Psoas muscle (tissue), 8 donors: Measurements from ENCODE around the gene CCDC93. TPM values are rescaled to one million over a fixed set of nuclear protein-coding genes. Genes with fewer than 3 reads are reported as not detected.
A peak's percentile ranks its signal among the peaks of the same experiment; 100 is the strongest.

Experiments
- ATAC-seq, 4 donors: fragments of 200-7000 bp; cut with Tn5 transposase; one replicate each; pipeline ENCODE4 v1.9.1; 2020; ENCODE audit warnings: moderate library complexity in 3 of 4, mild to moderate bottlenecking in 2 of 4
- DNase-seq, 2 donors: peaks; one replicate each; pipeline ENCODE4 v3.0.0-alpha.2; 2020
- H3K27ac ChIP-seq: fragments of 200-600 bp; one replicate; pipeline ENCODE4 v1.8.0; 2022
- H3K27me3 ChIP-seq, 3 donors: fragments of 200-600 bp in 1 of 3; one replicate each; pipeline versions ENCODE4 v1.6.1 to v1.8.0; 2013 to 2022; ENCODE audit warnings: low read length in 2 of 3, mild to moderate bottlenecking in 2 of 3, moderate library complexity in 1 of 3; ENCODE audit not compliant: insufficient read depth in 3 of 3
- H3K36me3 ChIP-seq, 2 donors: fragments of 200-600 bp in 1 of 2; one replicate each; pipeline versions ENCODE4 v1.6.1 to v1.8.0; 2013 to 2022; ENCODE audit warnings: low read depth in 1 of 2, mild to moderate bottlenecking in 1 of 2, moderate library complexity in 1 of 2; ENCODE audit not compliant: insufficient read depth in 1 of 2
- H3K4me1 ChIP-seq: fragments of 200-600 bp; one replicate; pipeline ENCODE4 v1.8.0; 2022
- H3K4me3 ChIP-seq: fragments of 200-600 bp; one replicate; pipeline ENCODE4 v1.8.0; 2022; ENCODE audit warnings: mild to moderate bottlenecking
- H3K9me3 ChIP-seq: fragments of 200-600 bp; one replicate; pipeline ENCODE4 v1.8.0; 2022
- CTCF ChIP-seq: fragments of 200-600 bp; IDR thresholded peaks from one replicate; pipeline ENCODE4 v1.8.0; 2022; ENCODE audit warnings: antibody characterized with exemption
- WGBS, 3 donors: extraction: QIAGEN DNeasy Blood & Tissue Kit; methylation state at CpG; one replicate each; pipeline versions ENCODE4 v1.1.6 to v1.1.7; 2013; 5-methylcytosine and 5-hydroxymethylcytosine counted together
- intact Hi-C, 2 donors: fragments of 100-400 bp; cut with DNase I; formaldehyde crosslinking; loops; one replicate each; pipeline versions ENCODE4 v1.11.0 to v1.14.2; 2022
- polyA plus RNA-seq, 3 donors: library from polyadenylated mRNA; stranded (reverse); fragments of 200-250 nt; gene quantifications; one replicate each; pipeline ENCODE4 v1.2.3, GENCODE V29; 2013
- total RNA-seq, 4 donors: library from RNA; stranded (reverse); fragmentation: NEBNext Ultra II Directional in 2 of 4; extraction: Animal tissue kit (Norgen Biotek cat#: 25700) in 2 of 4; gene quantifications; one replicate each; pipeline versions ENCODE4 v1.2.1 to v1.2.4, GENCODE V29; 2021 to 2023
- donor health status: healthy with polysubstance abuse.
- donor health status: DM: no; HTN: no; CAD: no; lungs with moderate emphysema.
- donor health status: Bipolar disorder and iron deficiency.
- donor health status: healthy.
- donor health status: DM: yes; HTN: yes; CAD: no.
- donor health status: DM: no; HTN: no; CAD: no.
- donor health status: DM: no; HTN: no; CAD: no.
- donor health status: DM: yes; HTN: yes; CAD: no.

Gene CCDC93
- total and polyA plus RNA-seq, 7 donors = 6.7 to 15.5 (median 12.4) TPM

- H3K27me3 ChIP-seq = no peaks in the 10 kb centered on the region
- ATAC-seq (no peak), DNase-seq (no peak)
- H3K4me1 ChIP-seq = no peaks in the 10 kb centered on the region
- H3K4me3 ChIP-seq = no peak overlapping the region
- H3K36me3 ChIP-seq = peaks cover 2 to 74% of the 10 kb centered on the region in 2 donors
- WGBS, 3 donors = 91 to 99% (median 97%) methylated on average over 1 of the region's 1 CpG
- TF ChIP-seq CTCF = no peak
- intact Hi-C loops = no loop called here
- no peak overlapping the region for H3K27ac ChIP-seq
- no peaks in the 10 kb centered on the region for H3K9me3 ChIP-seq
Observed at GRCh38 chr2:117989854-117990438, 23.9 kb downstream of the CCDC93 start.

- DNase-seq (no peak), ATAC-seq (peak in 2 of 4 donors; percentile 40 to 54)
- intact Hi-C loops = no loop called here
- peaks cover 0 to 67% of the 10 kb centered on the region in 2 donors for H3K36me3 ChIP-seq
- TF ChIP-seq CTCF = no peak
- 36 to 74% (median 57%) methylated on average over 2 of the region's 2 CpGs for WGBS, 3 donors
- no peaks in the 10 kb centered on the region for H3K27me3 ChIP-seq
- H3K4me1 ChIP-seq = no peaks in the 10 kb centered on the region
- no peak overlapping the region for H3K4me3 ChIP-seq
- no peaks in the 10 kb centered on the region for H3K9me3 ChIP-seq
- no peak overlapping the region for H3K27ac ChIP-seq
Observed at GRCh38 chr2:117987121-117987520, 26.7 kb downstream of the CCDC93 start.

- intact Hi-C loops = no loop called here
- H3K27me3 ChIP-seq = no peaks in the 10 kb centered on the region
- WGBS, 3 donors = 64 to 79% (median 79%) methylated on average over 2 of the region's 2 CpGs
- ATAC-seq (no peak), DNase-seq (no peak)
- no peaks in the 10 kb centered on the region for H3K4me1 ChIP-seq
- no peak overlapping the region for H3K4me3 ChIP-seq
- H3K36me3 ChIP-seq = peaks cover 0 to 48% of the 10 kb centered on the region in 2 donors
- TF ChIP-seq CTCF = no peak
- H3K9me3 ChIP-seq = no peaks in the 10 kb centered on the region
- H3K27ac ChIP-seq = no peak overlapping the region
Observed at GRCh38 chr2:117985092-117985491, 28.8 kb downstream of the CCDC93 start.

- TF ChIP-seq CTCF = no peak
- no peaks in the 10 kb centered on the region for H3K27me3 ChIP-seq
- no peak overlapping the region for H3K4me3 ChIP-seq
- whole genome bisulfite sequencing, 3 donors = 89 to 94% (median 90%) methylated on average over 2 of the region's 2 CpGs
- H3K4me1 ChIP-seq = no peaks in the 10 kb centered on the region
- H3K27ac ChIP-seq = no peak overlapping the region
- H3K9me3 ChIP-seq = no peaks in the 10 kb centered on the region
- DNase-seq (no peak), ATAC-seq (no peak)
- peaks cover 0 to 41% of the 10 kb centered on the region in 2 donors for H3K36me3 ChIP-seq
- intact Hi-C loops = no loop called here
Observed at GRCh38 chr2:117984208-117984607, 29.7 kb downstream of the CCDC93 start.

GRCh38 chr2:117983040-117983439, 30.8 kb downstream of the CCDC93 start:
- intact Hi-C loops = no loop called here
- ATAC-seq (no peak), DNase-seq (no peak)
- Histone ChIP-seq H3K36me3 (peaks cover 0 to 44% of the 10 kb centered on the region in 2 donors), H3K27me3 (no peaks in the 10 kb centered on the region), H3K4me3 (no peak overlapping the region), H3K27ac (no peak overlapping the region), H3K4me1 (no peaks in the 10 kb centered on the region), H3K9me3 (no peaks in the 10 kb centered on the region)
- WGBS, 3 donors = 90 to 93% (median 92%) methylated on average over 3 of the region's 3 CpGs
- no peak for TF ChIP-seq CTCF
